ENCODE measurements around the gene ST8SIA6. TPM values are rescaled to one million over a fixed set of nuclear protein-coding genes. Genes with fewer than 3 reads are reported as not detected.

Gene ST8SIA6
- total and polyA plus RNA-seq, 2 of the 8 experiments (the other 6 are each of a cell fraction or from before 2014, with no cell fraction given) = 0.70 to 1.1 TPM

- Histone ChIP-seq H4K5ac (ENCODE audit: insufficient read length, low read depth, low read length) (no peak overlapping the region), H3K18ac (ENCODE audit: extremely low read depth, low read length) (no peak overlapping the region), H2BK20ac (ENCODE audit: low read length) (no peak overlapping the region), H3K9me3 (ENCODE audit: insufficient read depth in 2 of 2, low read depth in 1 of 2, low read length in 1 of 2) (no peaks in the 10 kb centered on the region), H2BK15ac (ENCODE audit: low read length) (no peak overlapping the region), H2BK5ac (ENCODE audit: low read depth, low read length) (no peak overlapping the region), H3K4ac (replicated peaks; ENCODE audit: insufficient read length, low read depth, low read length) (no peak overlapping the region), H3K23me2 (ENCODE audit: low read depth, low read length) (no peaks in the 10 kb centered on the region), H3K79me1 (ENCODE audit: low read depth, low read length) (no peaks in the 10 kb centered on the region), H3K36me3 (ENCODE audit: control insufficient read depth in 2 of 4, insufficient read depth in 4 of 4, low read length in 3 of 4) (no peaks in the 10 kb centered on the region), H2BK12ac (ENCODE audit: low read depth, low read length) (no peak overlapping the region), H2AFZ (ENCODE audit: low read length) (no peak overlapping the region), H3K4me1 (replicated peaks in 1 of 4; ENCODE audit: control insufficient read depth in 3 of 4, insufficient read depth in 4 of 4, low read length in 3 of 4) (no peaks in the 10 kb centered on the region), H3K27ac (ENCODE audit: low read depth, low read length) (no peak overlapping the region), H3K4me3 (ENCODE audit: extremely low read depth in 1 of 4, insufficient read depth in 2 of 4, low read depth in 3 of 4, low read length in 4 of 4) (no peak overlapping the region), H4K91ac (replicated peaks; ENCODE audit: insufficient read length, low read length) (no peak overlapping the region), H2BK120ac (replicated peaks; ENCODE audit: low read depth, low read length) (no peak overlapping the region), H3K9ac (replicated peaks in 1 of 4; ENCODE audit: extremely low read depth in 1 of 4, low read depth in 3 of 4, low read length in 3 of 4) (no peak overlapping the region), H3K23ac (ENCODE audit: insufficient read length) (no peak overlapping the region), H2AK5ac (ENCODE audit: low read depth, low read length) (no peak overlapping the region), H3K56ac (replicated peaks; ENCODE audit: insufficient read length, low read depth, low read length) (no peak overlapping the region), H4K8ac (ENCODE audit: extremely low read depth, insufficient read depth, low read length) (no peak overlapping the region), H3K14ac (ENCODE audit: insufficient read length) (no peak overlapping the region), H3K79me2 (ENCODE audit: control insufficient read depth in 1 of 2, insufficient read depth in 2 of 2, low read length in 2 of 2) (no peaks in the 10 kb centered on the region), H4K20me1 (replicated peaks in 1 of 2; ENCODE audit: control insufficient read depth in 1 of 2, insufficient read depth in 2 of 2, low read length in 2 of 2) (no peaks in the 10 kb centered on the region), H3K4me2 (ENCODE audit: insufficient read depth in 1 of 2, low read depth in 2 of 2, low read length in 2 of 2) (no peak overlapping the region), H3K27me3 (replicated peaks in 1 of 4; ENCODE audit: control insufficient read depth in 3 of 4, extremely low read depth in 1 of 4, insufficient read depth in 3 of 4, low read length in 3 of 4) (no peaks in the 10 kb centered on the region)
- DNase-seq (ENCODE audit: low read depth in 1 of 2, low spot score in 2 of 2) (peak in 1 of 2 experiments; percentile 13), FAIRE-seq (no peak)
- CTCF ChIA-PET (ENCODE audit: partially characterized antibody) = interaction anchor here (0.9 kb wide), 1 partner anchor 18 kb away, joined by 3 read pairs; no protein-coding TSS in a partner anchor
- POLR2A ChIA-PET (ENCODE audit: partially characterized antibody) = no interaction called here
- 84% methylated on average over 3 of the region's 3 CpGs; no CpG with 5 or more reads in 1 of the 2 experiments for WGBS, 2 experiments (ENCODE audit: extremely low coverage in 1 of 2, insufficient coverage in 1 of 2, insufficient read length in 1 of 2, insufficient replicate concordance in 2 of 2, low coverage in 1 of 2, low lambda C conversion rate in 2 of 2, missing lambda C conversion rate in 1 of 2)
- no peak for TF ChIP-seq CTBP2 (IDR thresholded peaks at IDR 0.05; ENCODE audit: borderline replicate concordance, insufficient read depth, insufficient read length, low read length)
- no peak for TF ChIP-seq CEBPB (IDR thresholded peaks at IDR 0.05; ENCODE audit: low read depth, low read length)
- TF ChIP-seq NRF1 (IDR thresholded peaks at IDR 0.05; ENCODE audit: low read depth, low read length) = no peak
- no peak for TF ChIP-seq ATF2 (IDR thresholded peaks at IDR 0.05; ENCODE audit: low read length)
- no peak for TF ChIP-seq CHD1 (IDR thresholded peaks at IDR 0.05; ENCODE audit: low read depth, low read length)
- TF ChIP-seq EGR1 (IDR thresholded peaks at IDR 0.05; ENCODE audit: borderline replicate concordance, low read depth, low read length) = no peak
- no peak for TF ChIP-seq SAP30 (IDR thresholded peaks at IDR 0.05; ENCODE audit: insufficient read depth, insufficient replicate concordance, low read length)
Observed at GRCh38 chr10:17427201-17427600, 27.2 kb downstream of the ST8SIA6 start.

Measured in H1 (cell line).